BLaER1 (cell line): ENCODE measurements around the gene FAM186B.

ENCODE experiments used
- H3K27ac ChIP-seq: shearing (Covaris generic); formaldehyde crosslinking; 2 replicates; pipeline ENCODE4 v1.8.1; 2022
- H3K27me3 ChIP-seq: shearing (Covaris generic); formaldehyde crosslinking; 2 replicates; pipeline ENCODE4 v1.8.1; 2022
- H3K36me3 ChIP-seq: shearing (Covaris generic); formaldehyde crosslinking; 2 replicates; pipeline ENCODE4 v1.8.1; 2022
- H3K4me1 ChIP-seq: shearing (Covaris generic); formaldehyde crosslinking; 2 replicates; pipeline ENCODE4 v1.8.1; 2022
- H3K4me2 ChIP-seq: shearing (Covaris generic); formaldehyde crosslinking; 2 replicates; pipeline ENCODE4 v1.8.1; 2022
- H3K4me3 ChIP-seq: shearing (Covaris generic); formaldehyde crosslinking; 2 replicates; pipeline ENCODE4 v1.8.1; 2022
- H3K9ac ChIP-seq: shearing (Covaris generic); formaldehyde crosslinking; 2 replicates; pipeline ENCODE4 v1.8.1; 2022
- H3K9me3 ChIP-seq: shearing (Covaris generic); formaldehyde crosslinking; 2 replicates; pipeline ENCODE4 v1.8.1; 2022
- H4K20me1 ChIP-seq: shearing (Covaris generic); formaldehyde crosslinking; 2 replicates; pipeline ENCODE4 v1.8.1; 2022
- Cebpa-rat ChIP-seq: shearing (Covaris generic); IDR thresholded peaks from 2 replicates; pipeline ENCODE4 v1.8.1; 2022

Gene FAM186B

DNA sequence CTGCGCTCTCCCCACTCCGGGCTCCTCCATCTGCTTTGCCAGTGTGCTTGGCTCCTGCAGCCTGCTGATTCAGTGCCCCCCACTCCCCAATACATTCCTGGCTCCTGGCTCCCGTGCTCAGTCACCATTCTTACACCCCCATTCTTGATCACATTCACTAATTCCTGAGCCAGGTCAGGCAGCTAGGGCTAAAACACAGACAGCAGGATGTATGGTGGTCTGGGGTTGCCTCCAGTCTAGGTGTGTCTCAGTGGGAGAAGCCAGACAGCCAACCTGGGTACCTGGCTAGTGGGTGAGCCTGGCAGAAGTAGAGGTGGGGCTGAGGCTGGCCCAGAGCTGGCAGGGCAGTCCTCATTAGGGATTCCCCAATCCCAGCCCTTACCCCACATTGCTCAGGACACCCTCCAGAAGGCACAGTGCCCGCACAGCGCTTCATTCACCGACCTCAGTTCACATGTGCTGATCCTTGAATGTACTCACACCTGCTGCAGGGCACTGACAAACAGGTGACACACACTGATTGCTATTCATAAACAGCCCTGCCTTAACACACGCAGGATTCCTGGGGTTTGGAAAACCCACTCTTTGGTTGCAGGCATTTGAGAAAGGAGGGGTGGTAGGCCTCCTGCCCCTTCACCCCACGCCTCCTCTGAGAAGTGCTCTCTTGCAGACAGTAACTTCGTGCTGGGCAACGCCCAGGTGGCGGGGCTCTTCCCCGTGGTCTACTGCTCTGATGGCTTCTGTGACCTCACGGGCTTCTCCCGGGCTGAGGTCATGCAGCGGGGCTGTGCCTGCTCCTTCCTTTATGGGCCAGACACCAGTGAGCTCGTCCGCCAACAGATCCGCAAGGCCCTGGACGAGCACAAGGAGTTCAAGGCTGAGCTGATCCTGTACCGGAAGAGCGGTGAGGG is 65.0 kb downstream of the FAM186B start:
- Histone ChIP-seq H3K4me3 (no peak overlapping the region), H3K9me3 (no peaks in the 10 kb centered on the region), H3K36me3 (no peaks in the 10 kb centered on the region), H3K4me2 (peak overlapping the region; percentile 87; the same call in 1 of the 2 replicates), H4K20me1 (peaks cover 54% of the 10 kb centered on the region), H3K27ac (no peak overlapping the region), H3K9ac (no peak overlapping the region), H3K4me1 (peaks cover 38% of the 10 kb centered on the region), H3K27me3 (peaks cover 69% of the 10 kb centered on the region)
- TF ChIP-seq Cebpa-rat: no peak

DNA sequence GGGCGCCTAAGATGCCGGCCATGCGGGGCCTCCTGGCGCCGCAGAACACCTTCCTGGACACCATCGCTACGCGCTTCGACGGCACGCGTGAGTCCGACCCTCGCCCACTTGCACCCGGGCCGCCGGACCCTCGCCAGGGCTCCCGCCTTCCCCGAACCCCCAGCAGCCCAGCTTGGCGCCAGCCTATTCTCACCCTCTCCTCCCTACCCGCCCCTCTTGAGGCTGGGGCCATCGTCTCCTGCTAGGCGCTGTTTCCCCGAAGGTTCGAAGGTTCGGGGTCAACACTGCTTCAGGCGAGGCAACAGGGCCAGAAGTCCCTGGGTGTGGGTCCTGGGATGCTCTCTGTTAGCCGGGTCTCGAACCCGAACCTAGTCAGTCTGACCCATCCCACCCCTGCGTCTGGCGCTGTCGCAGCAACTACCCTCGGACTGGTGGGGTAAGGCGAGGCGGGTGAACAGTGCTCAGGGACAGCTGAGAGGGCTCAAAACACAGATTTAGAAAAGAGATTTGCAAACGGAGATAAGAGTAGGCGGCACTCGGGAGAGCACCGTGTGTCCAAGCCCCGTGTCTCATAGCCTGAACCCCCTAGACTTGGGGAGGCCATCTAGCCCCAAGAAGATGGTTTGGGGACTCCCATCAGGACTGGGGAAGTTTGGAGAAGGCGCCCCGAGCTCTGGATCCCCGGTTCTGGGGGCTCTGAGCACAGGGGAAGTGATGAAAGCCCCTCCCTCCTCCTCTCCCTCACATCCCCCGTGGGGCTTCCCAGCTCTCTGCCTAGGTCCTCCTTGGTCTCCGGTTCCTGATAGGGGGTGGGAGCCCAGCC is 65.8 kb downstream of the FAM186B start:
- peaks cover 56% of the 10 kb centered on the region for H4K20me1 ChIP-seq
- peak overlapping the region; percentile 87 for H3K4me2 ChIP-seq
- H3K4me1 ChIP-seq: peaks cover 38% of the 10 kb centered on the region
- no peak overlapping the region for H3K9ac ChIP-seq
- H3K4me3 ChIP-seq: peak overlapping the region; percentile 62
- no peak for TF ChIP-seq Cebpa-rat
- H3K27me3 ChIP-seq: peaks cover 77% of the 10 kb centered on the region
- no peaks in the 10 kb centered on the region for H3K9me3 ChIP-seq
- H3K36me3 ChIP-seq: no peaks in the 10 kb centered on the region
- H3K27ac ChIP-seq: no peak overlapping the region

DNA sequence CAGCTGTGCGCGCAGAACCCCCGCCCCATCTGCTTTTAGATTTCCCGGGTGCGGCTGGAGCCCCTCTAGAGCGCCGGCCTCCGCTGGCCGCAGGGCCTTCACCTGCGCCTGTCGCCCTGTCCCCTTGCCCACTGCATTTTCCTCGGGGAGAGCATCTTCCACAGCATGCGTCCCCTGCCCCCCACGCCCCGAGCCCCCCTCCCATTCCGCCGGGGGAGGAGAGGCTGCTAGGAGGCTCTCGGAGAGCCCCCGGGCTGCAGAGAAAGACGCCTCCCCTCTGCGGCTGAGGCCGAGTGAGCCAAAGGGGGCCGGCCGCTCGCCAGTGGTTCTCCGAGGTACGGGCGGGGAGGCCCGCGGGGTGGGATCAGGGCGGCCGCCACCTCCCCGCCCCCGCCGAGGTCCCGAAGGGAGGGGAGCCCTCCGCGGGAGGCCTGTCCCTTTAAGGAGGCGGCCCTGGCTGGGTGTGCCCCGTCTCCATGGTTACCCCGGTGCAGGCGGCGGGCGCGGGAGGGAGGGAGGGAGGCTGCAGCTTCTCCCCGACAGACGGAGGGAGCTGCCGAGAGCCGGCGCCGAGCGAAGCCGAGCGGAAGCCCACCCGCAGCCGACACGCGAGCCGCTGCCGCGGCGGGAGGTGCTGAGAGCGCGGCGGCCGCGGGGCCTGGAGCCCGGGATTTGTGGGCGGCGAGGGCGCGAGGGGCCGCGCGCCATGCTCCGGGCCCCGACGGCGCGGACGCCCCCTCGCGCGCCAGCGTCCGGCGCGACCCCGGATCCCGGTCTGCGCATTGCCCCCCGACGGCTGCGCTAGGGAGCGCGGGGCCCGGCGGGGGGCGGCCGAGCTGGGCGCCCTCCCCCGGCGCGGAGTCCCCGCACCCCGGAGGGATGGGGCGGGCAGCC is 66.7 kb downstream of the FAM186B start, which contains the start of gene KCNH3:
TSS of gene KCNH3 (plus strand) at position 521 of the 894 bp plus-strand sequence. CDS start 387 bp downstream, outside the sequence.
- no peaks in the 10 kb centered on the region for H3K36me3 ChIP-seq
- peaks cover 81% of the 10 kb centered on the region for H3K27me3 ChIP-seq
- peak within 1 kb of the TSS; percentile 87 for H3K4me2 ChIP-seq
- TF ChIP-seq Cebpa-rat: no peak
- no peak within 1 kb of the TSS for H3K27ac ChIP-seq
- H3K9ac ChIP-seq: peak within 1 kb of the TSS; percentile 36; the same call in 1 of the 2 replicates
- H4K20me1 ChIP-seq: peaks cover 56% of the 10 kb centered on the region
- H3K4me1 ChIP-seq: peaks cover 38% of the 10 kb centered on the region
- H3K4me3 ChIP-seq: peak within 1 kb of the TSS; percentile 62
- no peaks in the 10 kb centered on the region for H3K9me3 ChIP-seq

DNA sequence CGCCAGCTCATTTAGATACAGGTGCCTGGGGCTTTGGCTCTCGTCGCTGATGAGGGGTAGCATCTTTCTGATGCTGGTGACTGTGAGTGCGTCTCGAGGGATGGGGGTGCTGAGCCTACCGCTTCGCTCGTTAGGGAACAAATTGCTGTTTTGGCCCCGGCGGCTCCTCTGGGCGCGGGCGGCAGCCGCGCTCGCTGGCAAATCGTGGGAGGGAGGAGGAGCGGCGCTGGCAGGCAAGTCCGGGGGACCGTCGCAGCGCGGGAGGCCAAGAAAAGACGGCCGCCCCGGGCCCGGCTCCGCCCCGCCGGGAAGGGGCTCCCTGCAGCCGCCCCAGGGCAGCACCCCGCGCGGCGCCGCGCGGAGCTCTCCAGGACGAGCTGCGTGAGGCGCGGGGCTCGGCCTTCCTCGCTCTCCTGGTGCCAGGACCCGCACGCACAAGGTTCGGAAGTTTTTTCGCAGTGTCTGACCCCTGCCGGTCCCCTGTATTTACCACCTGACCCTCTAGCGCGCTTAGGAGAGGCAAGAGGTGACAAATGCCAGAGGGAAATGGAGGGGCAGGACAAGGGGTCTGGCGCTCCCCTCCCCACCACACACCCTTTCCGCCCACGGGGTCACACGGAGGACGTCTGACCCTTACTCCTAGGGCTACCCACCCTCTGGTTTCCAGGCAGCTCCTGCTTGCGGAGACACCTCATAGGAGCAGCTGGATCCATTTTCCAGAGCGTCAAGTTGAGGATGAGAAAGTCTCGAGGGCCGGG is 67.5 kb downstream of the FAM186B start:
- peak overlapping the region; percentile 36; the same call in 1 of the 2 replicates for H3K9ac ChIP-seq
- peak overlapping the region; percentile 87 for H3K4me2 ChIP-seq
- H3K4me3 ChIP-seq: peak overlapping the region; percentile 62
- H4K20me1 ChIP-seq: peaks cover 56% of the 10 kb centered on the region
- no peaks in the 10 kb centered on the region for H3K36me3 ChIP-seq
- peaks cover 33% of the 10 kb centered on the region for H3K4me1 ChIP-seq
- H3K27me3 ChIP-seq: peaks cover 81% of the 10 kb centered on the region
- H3K27ac ChIP-seq: no peak overlapping the region
- no peaks in the 10 kb centered on the region for H3K9me3 ChIP-seq
- TF ChIP-seq Cebpa-rat: no peak
